Aorta (tissue), 5 donors: ENCODE data around the gene TNIP1. TPM values are rescaled to one million over a fixed set of nuclear protein-coding genes. Genes with fewer than 3 reads are reported as not detected.

ENCODE experiments used
- ATAC-seq: fragments of 200-7000 bp; cut with Tn5 transposase; one replicate; pipeline ENCODE4 v1.9.1; 2022; ENCODE audit warnings: moderate library complexity; ENCODE audit not compliant: low FRiP score
- DNase-seq, 2 donors: peaks; one replicate each; pipeline ENCODE4 v3.0.0-alpha.2; 2020
- H3K27ac ChIP-seq, 2 donors: one replicate each; pipeline ENCODE4 v1.5.1; 2013; ENCODE audit warnings: low read length in 2 of 2, mild to moderate bottlenecking in 2 of 2, moderate library complexity in 2 of 2, control low read depth in 1 of 2, inconsistent platforms in 1 of 2, low read depth in 1 of 2
- H3K27me3 ChIP-seq, 2 donors: one replicate each; pipeline ENCODE4 v1.6.1; 2013; ENCODE audit warnings: control low read depth in 1 of 2, low read length in 1 of 2, mild to moderate bottlenecking in 1 of 2, moderate library complexity in 1 of 2; ENCODE audit not compliant: insufficient read depth in 2 of 2, control insufficient read depth in 1 of 2
- H3K36me3 ChIP-seq, 2 donors: one replicate each; pipeline ENCODE4 v1.6.1; 2013; ENCODE audit warnings: control low read depth in 1 of 2, low read length in 1 of 2, mild to moderate bottlenecking in 1 of 2; ENCODE audit not compliant: insufficient read depth in 2 of 2, control insufficient read depth in 1 of 2
- H3K4me1 ChIP-seq, 2 donors: one replicate each; pipeline ENCODE4 v1.6.1; 2013; ENCODE audit warnings: low read length in 2 of 2, control low read depth in 1 of 2, mild to moderate bottlenecking in 1 of 2, moderate library complexity in 1 of 2; ENCODE audit not compliant: insufficient read depth in 2 of 2, control insufficient read depth in 1 of 2
- H3K4me3 ChIP-seq, 2 donors: one replicate each; pipeline ENCODE4 v1.5.1; 2013; ENCODE audit warnings: low read length in 2 of 2, control low read depth in 1 of 2, mild to moderate bottlenecking in 1 of 2
- H3K9me3 ChIP-seq: one replicate; pipeline ENCODE4 v1.6.1; 2013; ENCODE audit warnings: mild to moderate bottlenecking, low read length; ENCODE audit not compliant: control insufficient read depth
- WGBS, 2 donors: extraction: QIAGEN DNeasy Blood & Tissue Kit; methylation state at CpG; one replicate each; pipeline ENCODE4 v1.1.7; 2013; 5-methylcytosine and 5-hydroxymethylcytosine counted together
- intact Hi-C, 2 donors: fragments of 100-400 bp; cut with DNase I; formaldehyde crosslinking; loops; one replicate each; pipeline versions ENCODE4 v1.14.2 to v1.15.0; 2022
- polyA plus RNA-seq, 2 donors: library from polyadenylated mRNA; stranded (reverse); fragments of 200-250 nt; gene quantifications; one replicate each; pipeline ENCODE4 v1.2.3, GENCODE V29; 2013
- total RNA-seq, 2 donors: library from RNA; stranded (reverse); fragmentation: NEBNext Ultra II Directional; extraction: Animal tissue kit (Norgen Biotek cat#: 25700); gene quantifications; one replicate each; pipeline ENCODE4 v1.2.1, GENCODE V29; 2021
- donor health status: healthy with polysubstance abuse.
- donor health status: Bipolar disorder and iron deficiency.
- donor health status: DM: no; HTN: no; CAD: no.
- donor health status: DM: no; HTN: no; CAD: no.
- donor health status: DM: yes; HTN: yes; CAD: no.

The TNIP1 gene
- total and polyA plus RNA-seq, 4 donors = 63.3 to 105 (median 81.8) TPM

DNA sequence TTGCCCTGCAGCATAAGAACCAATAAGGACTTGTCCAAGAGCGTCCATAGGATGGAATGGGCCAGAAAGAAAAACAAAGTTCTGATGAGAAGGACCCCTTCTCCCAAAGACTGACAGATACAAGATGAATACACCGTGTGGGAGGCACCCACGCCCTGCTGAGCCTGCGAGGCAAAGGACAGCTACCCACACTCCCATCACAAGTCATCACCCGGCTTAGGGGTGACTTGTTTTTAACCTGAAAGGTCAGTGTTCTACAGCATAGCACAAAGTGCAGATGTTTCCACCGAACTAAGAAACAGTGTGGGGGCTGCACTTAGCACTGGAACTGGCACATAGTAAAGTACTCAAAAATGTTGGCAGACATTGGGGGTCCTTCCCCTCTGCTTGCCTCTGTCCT, 13.9 kb downstream of the TNIP1 start:
- Histone ChIP-seq H3K4me3 (no peak overlapping the region), H3K9me3 (no peaks in the 10 kb centered on the region), H3K4me1 (peaks cover 0 to 4% of the 10 kb centered on the region in 2 donors), H3K27me3 (no peaks in the 10 kb centered on the region), H3K36me3 (no peaks in the 10 kb centered on the region), H3K27ac (no peak overlapping the region)
- 85 to 90% methylated on average over 6 of the region's 6 CpGs for WGBS, 2 donors
- ATAC-seq (no peak), DNase-seq (no peak)
- intact Hi-C loops = no loop called here

DNA sequence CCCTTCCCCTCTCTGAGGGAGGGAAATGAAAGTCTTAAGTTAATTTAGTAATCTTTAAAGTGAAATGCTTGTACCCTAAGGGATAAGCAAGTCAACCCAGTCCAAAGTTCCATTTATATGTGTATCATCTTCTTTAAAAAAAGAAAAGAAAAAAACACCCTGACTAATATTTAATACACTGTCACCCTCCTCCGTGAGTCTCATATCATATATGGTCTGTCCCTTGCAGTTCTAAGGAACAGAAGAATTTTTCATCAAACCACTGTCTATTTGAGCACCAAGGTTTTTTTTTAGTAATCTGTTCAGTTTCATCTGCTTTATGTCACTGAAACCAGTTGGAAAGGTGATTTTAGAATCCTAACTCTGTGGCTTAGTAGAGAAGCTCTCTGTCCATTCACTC, 15.2 kb downstream of the TNIP1 start:
- Histone ChIP-seq H3K27ac (no peak overlapping the region), H3K4me1 (peaks cover 0 to 4% of the 10 kb centered on the region in 2 donors), H3K9me3 (no peaks in the 10 kb centered on the region), H3K36me3 (no peaks in the 10 kb centered on the region), H3K27me3 (no peaks in the 10 kb centered on the region), H3K4me3 (no peak overlapping the region)
- 92 to 97% methylated on average over 1 of the region's 1 CpG for WGBS, 2 donors
- intact Hi-C loops = no loop called here
- no peak for DNase-seq
- ATAC-seq = no peak

DNA sequence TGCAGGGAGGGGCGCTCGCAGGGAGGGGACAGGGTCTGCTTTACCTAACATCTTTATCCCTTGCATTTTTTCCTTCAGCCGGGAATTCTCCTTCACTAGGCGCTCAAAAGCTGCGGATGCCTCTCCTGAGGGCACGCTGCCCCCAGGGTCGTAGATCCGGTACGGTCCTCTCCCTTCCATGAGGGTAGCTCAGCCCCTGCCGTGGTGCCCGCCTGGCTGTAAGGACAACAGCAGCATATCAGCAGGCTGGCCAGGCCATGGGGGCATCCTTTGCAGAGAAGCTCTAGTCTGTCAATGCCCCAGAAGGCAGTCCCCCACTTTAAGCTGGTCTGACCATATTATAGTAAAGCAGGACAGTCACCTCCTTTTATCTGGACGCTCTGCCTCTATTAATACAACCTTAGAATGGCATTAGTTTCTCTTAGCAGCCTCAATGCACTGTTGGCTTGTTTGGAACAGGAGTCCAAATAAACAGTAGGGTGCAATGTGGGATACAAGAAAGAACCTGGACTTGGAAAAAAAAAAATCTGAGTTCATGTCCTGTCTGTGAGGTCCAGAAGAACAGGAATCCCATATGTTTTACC, 15.8 kb downstream of the TNIP1 start:
- ATAC-seq = no peak
- H3K27me3 ChIP-seq = no peaks in the 10 kb centered on the region
- intact Hi-C loops = no loop called here
- no peak overlapping the region for H3K4me3 ChIP-seq
- peaks cover 0 to 4% of the 10 kb centered on the region in 2 donors for H3K4me1 ChIP-seq
- H3K9me3 ChIP-seq = no peaks in the 10 kb centered on the region
- H3K27ac ChIP-seq = no peak overlapping the region
- no peak for DNase-seq
- H3K36me3 ChIP-seq = no peaks in the 10 kb centered on the region
- 97% methylated on average over 12 of the region's 12 CpGs for WGBS, 2 donors

DNA sequence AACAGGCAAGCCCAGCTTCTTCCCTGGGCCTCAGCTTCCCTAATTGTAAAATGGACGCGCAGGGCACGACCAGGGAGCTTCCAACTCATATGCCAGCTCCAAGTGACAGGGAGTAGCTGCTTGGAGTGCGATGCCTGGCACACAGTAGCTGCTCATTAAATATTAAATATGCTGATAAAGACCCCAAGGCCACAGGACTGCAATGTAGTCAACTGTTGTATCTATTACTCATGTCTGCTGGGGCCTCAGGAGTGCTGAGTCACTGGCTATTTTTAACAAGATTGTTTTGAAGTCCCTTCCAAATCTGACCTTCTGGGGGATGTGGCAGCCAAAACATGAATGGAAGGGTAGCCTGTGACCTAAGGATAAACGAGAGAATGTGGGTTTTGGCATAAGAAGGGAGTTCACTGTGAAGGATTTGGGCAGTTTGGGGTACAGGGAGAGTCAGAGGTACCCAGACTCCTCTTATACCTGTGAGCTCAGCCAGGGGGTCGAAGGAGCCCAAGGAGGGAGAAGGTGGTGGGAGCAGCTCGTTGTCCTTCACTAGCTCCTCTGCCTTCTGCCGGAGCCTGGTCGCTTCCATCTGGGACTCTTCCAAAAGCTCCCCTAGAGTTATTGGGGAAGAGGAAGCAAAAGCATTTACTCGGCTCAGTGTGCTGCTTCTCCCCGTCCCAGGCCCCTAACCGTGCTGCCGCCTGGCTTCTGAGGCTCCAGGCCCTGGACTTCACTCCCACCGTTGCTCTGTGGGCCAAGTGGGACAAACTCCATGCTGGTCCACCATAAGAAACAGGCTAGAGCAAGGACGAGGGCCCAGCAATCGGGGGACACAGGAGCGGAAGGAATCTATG, 17.5 kb downstream of the TNIP1 start:
- DNase-seq = peak in 1 of 2 donors; percentile 60
- ATAC-seq = peak; percentile 77
- H3K4me1 ChIP-seq = peaks cover 0 to 4% of the 10 kb centered on the region in 2 donors
- H3K27me3 ChIP-seq = no peaks in the 10 kb centered on the region
- H3K27ac ChIP-seq = peak overlapping the region; percentile 2 to 61
- WGBS, 2 donors = 29 to 34% methylated on average over 17 of the region's 17 CpGs
- no peaks in the 10 kb centered on the region for H3K9me3 ChIP-seq
- H3K36me3 ChIP-seq = no peaks in the 10 kb centered on the region
- no peak overlapping the region for H3K4me3 ChIP-seq
- intact Hi-C loops = no loop called here

DNA sequence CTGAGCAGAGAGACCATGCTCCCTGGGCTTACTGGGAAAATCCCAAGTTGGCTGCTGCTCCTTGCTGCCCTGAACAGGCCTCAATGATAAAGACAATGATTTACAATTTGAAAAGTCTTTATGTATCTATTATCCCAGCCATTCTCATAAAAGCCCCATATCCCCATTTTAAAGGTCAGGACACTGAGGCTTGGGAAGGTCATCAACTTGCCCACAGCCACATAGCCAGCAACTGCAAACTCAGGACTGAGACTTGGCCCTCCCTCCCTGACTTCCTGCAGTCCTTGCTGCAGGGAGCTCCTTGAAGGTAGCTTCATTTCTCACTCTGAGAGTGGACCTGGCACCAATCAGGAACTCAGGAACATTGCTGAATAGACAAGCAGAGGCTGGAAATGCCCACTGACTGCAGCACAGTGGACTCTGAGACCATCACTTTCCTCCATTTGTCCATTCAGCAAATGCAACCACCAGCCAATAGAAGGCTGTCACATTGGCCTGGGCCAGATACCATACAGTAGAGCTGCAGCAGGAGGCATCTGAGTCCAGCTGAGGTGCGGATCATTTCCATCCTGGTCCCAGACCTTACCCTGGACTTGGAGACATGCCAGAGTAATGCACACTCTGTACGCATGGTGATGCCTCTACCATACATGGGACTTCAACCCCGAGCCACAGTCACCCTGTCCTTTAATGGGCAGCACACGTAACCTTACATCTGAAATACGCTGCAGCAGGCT, 18.3 kb downstream of the TNIP1 start:
- WGBS, 2 donors = 65 to 74% methylated on average over 5 of the region's 5 CpGs
- no peak overlapping the region for H3K4me3 ChIP-seq
- peak overlapping the region in 1 of 2 donors; percentile 27 for H3K27ac ChIP-seq
- peaks cover 0 to 4% of the 10 kb centered on the region in 2 donors for H3K4me1 ChIP-seq
- intact Hi-C loops = no loop called here
- DNase-seq (no peak), ATAC-seq (no peak)
- H3K36me3 ChIP-seq = no peaks in the 10 kb centered on the region
- no peaks in the 10 kb centered on the region for H3K27me3 ChIP-seq
- H3K9me3 ChIP-seq = no peaks in the 10 kb centered on the region

DNA sequence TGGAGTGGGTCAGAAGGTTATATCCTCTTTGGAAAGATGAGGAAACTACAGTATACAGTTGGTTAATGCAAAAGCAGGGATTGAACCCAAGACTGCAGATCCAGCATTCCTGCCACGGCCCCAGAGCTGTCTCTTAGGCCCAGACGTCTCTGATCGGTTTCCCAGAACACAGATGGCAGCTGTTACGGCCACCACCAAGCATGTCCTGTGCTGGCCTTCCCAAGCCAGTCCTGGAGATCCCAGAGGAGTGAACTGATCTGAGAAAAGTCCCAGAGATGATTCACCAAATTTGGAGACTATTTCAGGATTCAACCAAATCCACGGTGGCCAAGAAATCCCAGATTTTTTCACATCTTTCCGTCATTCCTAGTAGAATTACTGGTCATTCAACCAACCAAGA, 20.1 kb downstream of the TNIP1 start:
- no peak overlapping the region for H3K4me3 ChIP-seq
- no peaks in the 10 kb centered on the region for H3K27me3 ChIP-seq
- intact Hi-C loops = no loop called here
- no peak for DNase-seq
- H3K27ac ChIP-seq = no peak overlapping the region
- no peaks in the 10 kb centered on the region for H3K9me3 ChIP-seq
- no peaks in the 10 kb centered on the region for H3K36me3 ChIP-seq
- ATAC-seq = no peak
- peaks cover 0 to 4% of the 10 kb centered on the region in 2 donors for H3K4me1 ChIP-seq
- 70 to 82% methylated on average over 6 of the region's 6 CpGs for WGBS, 2 donors

DNA sequence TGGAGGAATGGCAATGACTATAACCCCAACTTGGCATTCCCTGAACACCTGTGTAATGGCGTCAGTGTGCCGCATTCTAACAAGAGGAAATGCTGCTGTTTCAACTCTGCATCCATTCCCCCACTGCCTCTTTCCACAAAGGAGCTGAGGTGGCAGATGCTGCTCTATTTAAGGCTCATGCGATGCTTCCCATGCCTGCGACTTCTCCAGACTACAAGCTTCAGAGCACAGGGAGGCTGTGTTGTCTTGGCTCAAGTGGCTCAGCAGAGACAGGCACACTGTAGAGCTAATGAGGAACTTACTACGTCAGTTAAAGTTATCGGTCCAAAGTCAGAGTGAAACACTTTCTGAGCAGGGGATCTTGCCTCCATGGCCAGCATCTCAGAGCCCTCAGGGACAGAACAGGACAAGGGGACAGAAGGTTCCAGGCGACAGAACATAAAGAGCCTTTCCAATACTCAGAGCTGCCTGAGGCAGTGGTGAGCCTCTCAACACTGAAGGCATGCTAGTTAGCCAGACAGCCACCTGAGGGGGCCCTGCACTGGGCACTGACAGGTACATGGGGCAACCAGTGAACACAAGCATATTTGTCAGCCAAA, 21.8 kb downstream of the TNIP1 start:
- Histone ChIP-seq H3K27ac (no peak overlapping the region), H3K4me3 (no peak overlapping the region), H3K27me3 (no peaks in the 10 kb centered on the region), H3K4me1 (peaks cover 0 to 4% of the 10 kb centered on the region in 2 donors), H3K36me3 (no peaks in the 10 kb centered on the region), H3K9me3 (no peaks in the 10 kb centered on the region)
- intact Hi-C loops = no loop called here
- WGBS, 2 donors = 91 to 93% methylated on average over 7 of the region's 7 CpGs
- peak; percentile 50 to 68 for DNase-seq
- no peak for ATAC-seq

DNA sequence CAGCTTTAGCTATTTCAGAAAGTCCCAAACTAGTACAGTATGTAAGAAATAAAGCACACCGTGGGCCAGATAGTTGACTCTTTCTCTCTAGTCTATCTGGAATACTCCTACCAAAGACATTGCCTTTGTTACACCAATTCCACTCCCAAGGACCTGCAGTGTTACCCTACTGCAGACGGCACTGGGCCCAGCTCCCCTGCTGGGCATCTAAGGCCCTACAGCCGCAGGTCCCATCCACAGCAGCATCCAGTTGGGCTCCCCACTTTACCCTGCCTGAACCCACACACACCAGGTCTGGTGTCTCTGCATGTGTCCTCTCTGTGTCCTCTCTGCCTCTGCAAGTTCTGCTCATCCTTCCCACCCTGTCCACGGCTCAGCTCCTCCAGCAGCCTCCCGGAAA, 22.5 kb downstream of the TNIP1 start:
- DNase-seq (peak in 1 of 2 donors; percentile 40), ATAC-seq (no peak)
- no peaks in the 10 kb centered on the region for H3K36me3 ChIP-seq
- H3K4me3 ChIP-seq = no peak overlapping the region
- H3K9me3 ChIP-seq = no peaks in the 10 kb centered on the region
- intact Hi-C loops = no loop called here
- peaks cover 0 to 4% of the 10 kb centered on the region in 2 donors for H3K4me1 ChIP-seq
- H3K27ac ChIP-seq = no peak overlapping the region
- H3K27me3 ChIP-seq = no peaks in the 10 kb centered on the region
- WGBS, 2 donors = 86 to 95% methylated on average over 5 of the region's 5 CpGs
